PC-9 (cell line): ENCODE results near the gene COASY.

Experiments
- CTCF ChIP-seq: fragments of 200-600 bp; sonication (generic); conservative IDR thresholded peaks from 2 replicates; pipeline ENCODE4 v1.6.1; 2017; ENCODE audit warnings: mixed run types, antibody characterized with exemption, mild to moderate bottlenecking, moderate library complexity
- EZH2 ChIP-seq: fragments of 200-600 bp; sonication (generic); IDR thresholded peaks from 2 replicates; pipeline ENCODE4 v1.8.0; 2017; ENCODE audit warnings: antibody characterized with exemption, low read depth

GRCh38 chr17:42525221-42525620 lies 36.7 kb upstream of the COASY start:
- TF ChIP-seq CTCF (no peak), EZH2 (no peak)
